ENCODE data around the gene TASOR. TPM values are rescaled to one million over a fixed set of nuclear protein-coding genes. Genes with fewer than 3 reads are reported as not detected.
"Not testable (repeated sequence)": the region's sequence is repeated elsewhere in the genome, so short reads cannot be mapped to it uniquely, and the experiment has no call there.

TASOR gene, protein sequence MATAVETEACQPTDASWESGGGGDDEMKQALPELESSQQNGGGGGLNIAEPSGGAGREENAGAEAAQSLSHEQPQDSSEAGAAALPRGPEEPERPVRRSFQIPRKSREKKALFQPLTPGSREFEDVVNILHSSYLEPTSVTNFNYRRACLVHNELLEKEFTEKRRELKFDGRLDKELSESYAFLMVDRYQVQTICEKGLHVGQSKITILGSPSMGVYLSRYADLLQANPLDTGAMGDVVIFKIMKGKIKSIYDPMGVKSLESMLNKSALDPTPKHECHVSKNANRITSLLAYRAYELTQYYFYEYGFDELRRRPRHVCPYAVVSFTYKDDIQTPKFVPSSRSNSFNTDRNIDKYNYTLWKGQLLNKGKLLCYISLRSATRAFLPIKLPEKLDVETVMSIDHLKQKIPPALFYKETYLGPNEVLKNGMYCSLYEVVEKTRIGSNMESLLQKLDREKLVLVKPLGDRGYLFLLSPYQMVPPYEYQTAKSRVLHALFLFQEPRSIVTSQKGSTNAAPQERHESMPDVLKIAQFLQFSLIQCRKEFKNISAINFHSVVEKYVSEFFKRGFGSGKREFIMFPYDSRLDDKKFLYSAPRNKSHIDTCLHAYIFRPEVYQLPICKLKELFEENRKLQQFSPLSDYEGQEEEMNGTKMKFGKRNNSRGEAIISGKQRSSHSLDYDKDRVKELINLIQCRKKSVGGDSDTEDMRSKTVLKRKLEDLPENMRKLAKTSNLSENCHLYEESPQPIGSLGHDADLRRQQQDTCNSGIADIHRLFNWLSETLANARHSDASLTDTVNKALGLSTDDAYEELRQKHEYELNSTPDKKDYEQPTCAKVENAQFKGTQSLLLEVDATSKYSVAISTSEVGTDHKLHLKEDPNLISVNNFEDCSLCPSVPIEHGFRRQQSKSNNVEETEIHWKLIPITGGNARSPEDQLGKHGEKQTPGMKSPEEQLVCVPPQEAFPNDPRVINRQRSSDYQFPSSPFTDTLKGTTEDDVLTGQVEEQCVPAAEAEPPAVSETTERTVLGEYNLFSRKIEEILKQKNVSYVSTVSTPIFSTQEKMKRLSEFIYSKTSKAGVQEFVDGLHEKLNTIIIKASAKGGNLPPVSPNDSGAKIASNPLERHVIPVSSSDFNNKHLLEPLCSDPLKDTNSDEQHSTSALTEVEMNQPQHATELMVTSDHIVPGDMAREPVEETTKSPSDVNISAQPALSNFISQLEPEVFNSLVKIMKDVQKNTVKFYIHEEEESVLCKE (N-terminal part only)
- 10 to 100 TPM; 55.7 to 71.9 TPM for total RNA-seq
- polyA plus RNA-seq: 10 to 100 TPM; 12.8 to 17.0 TPM
- long read RNA-seq, donor 1, partial matches to known transcripts: 7 of 11 reads
- long read RNA-seq, donor 1, other reads (novel, unspliced or antisense): 4 of 11 reads
- long read RNA-seq, donor 2, full-length matches to known transcripts: 1 of 10 reads
- long read RNA-seq, donor 2, partial matches to known transcripts: 4 of 10 reads
- long read RNA-seq, donor 2, other reads (novel, unspliced or antisense): 5 of 10 reads

DNA sequence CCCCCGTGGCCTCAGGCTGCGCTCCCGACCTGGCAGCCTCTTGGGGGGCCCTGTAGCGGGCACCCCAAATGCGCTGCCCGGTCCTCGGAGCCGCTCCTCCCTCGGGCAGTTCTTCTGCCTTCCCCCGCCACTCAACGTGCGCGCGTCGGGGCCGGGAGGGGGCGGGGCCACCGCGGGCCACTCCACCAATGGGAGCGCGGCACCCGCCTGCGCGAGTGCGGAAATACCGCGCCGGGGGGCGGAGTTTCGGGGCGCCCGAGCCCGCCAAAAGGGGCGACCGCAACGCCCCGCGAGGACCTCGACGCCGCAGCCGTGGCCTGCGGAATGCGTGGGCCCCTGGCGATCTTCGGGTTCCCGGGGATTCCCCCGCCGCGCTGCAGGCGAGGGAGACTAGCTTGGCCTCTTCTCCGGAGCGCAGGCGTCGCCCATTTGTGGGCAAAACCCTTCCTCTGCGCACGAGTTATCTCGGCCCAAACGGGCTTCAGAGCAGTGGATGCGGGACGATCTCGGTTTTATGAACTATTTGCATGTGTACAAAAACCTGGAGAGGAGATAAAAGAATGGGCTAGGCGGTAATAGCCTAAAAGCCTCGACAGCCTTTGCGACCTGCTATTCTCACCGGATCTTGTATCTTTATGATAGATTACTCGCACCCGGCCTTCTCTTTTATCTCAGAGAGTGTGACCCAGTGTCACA lies at the start of gene TASOR:
Gene TASOR (minus strand): TSS at position 144 of the 696 bp plus-strand sequence. CDS start 259 bp downstream, outside the sequence.
- Histone ChIP-seq H3K27me3 (ENCODE audit: control insufficient read depth in 1 of 2, insufficient read depth in 2 of 2, low read length in 1 of 2) (no peaks in the 10 kb centered on the region), H3K36me3 (ENCODE audit: control insufficient read depth in 1 of 2, insufficient read depth in 2 of 2, low read length in 1 of 2) (no peaks in the 10 kb centered on the region), H3K4me3 (ENCODE audit: low read length in 2 of 2) (peak within 1 kb of the TSS; percentile 67 to 78), H3K27ac (ENCODE audit: low read depth in 1 of 2, low read length in 2 of 2) (peak within 1 kb of the TSS; percentile 65 to 80), H3K9me3 (ENCODE audit: control insufficient read depth, low read length) (no peaks in the 10 kb centered on the region), H3K4me1 (ENCODE audit: control insufficient read depth in 1 of 2, insufficient read depth in 2 of 2, low read length in 2 of 2) (no peaks in the 10 kb centered on the region)
- DNase-seq (peak; percentile 90 to 94), ATAC-seq (ENCODE audit: low FRiP score) (peak; percentile 97)
- intact Hi-C loops (cut with DNase I): loop anchor here in 1 of 2 donors (5.0 to 10.0 kb wide), 2 partner anchors 126 to 392 kb away; partner anchors contain the start of gene CCDC66
- WGBS, 2 donors: 16 to 19% methylated on average over 66 to 68 of the region's 68 CpGs

- DNase-seq: no peak
- no peaks in the 10 kb centered on the region for H3K27me3 ChIP-seq (ENCODE audit: control insufficient read depth in 1 of 2, insufficient read depth in 2 of 2, low read length in 1 of 2)
- ATAC-seq (ENCODE audit: low FRiP score): no peak
Observed at GRCh38 chr3:56732109-56732508, 49.0 kb upstream of the TASOR start.

DNA sequence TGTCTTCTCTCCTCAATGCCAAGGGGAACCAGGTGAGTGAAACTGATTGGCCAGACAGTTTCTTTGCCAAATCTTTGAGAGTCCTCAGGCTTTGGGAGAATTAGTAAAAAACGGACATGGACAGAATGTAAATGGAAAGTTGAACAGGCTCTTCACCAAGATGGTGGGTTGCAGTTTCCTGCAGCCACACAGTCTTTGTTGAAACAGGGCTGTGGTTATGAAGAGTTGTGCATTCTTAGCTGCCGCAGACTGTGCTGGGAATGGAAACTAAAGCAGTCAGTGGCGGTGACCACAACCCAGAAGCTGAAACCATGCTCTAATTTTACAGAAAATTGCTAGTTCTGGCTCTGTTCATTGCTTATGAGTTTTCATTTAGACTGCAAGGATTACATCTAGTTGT lies 42.1 kb upstream of the TASOR start:
- Histone ChIP-seq H3K36me3 (ENCODE audit: control insufficient read depth in 1 of 2, insufficient read depth in 2 of 2, low read length in 1 of 2) (no peaks in the 10 kb centered on the region), H3K4me1 (ENCODE audit: control insufficient read depth in 1 of 2, insufficient read depth in 2 of 2, low read length in 2 of 2) (no peaks in the 10 kb centered on the region), H3K4me3 (ENCODE audit: low read length in 2 of 2) (no peak overlapping the region), H3K27me3 (ENCODE audit: control insufficient read depth in 1 of 2, insufficient read depth in 2 of 2, low read length in 1 of 2) (no peaks in the 10 kb centered on the region), H3K9me3 (ENCODE audit: control insufficient read depth, low read length) (no peaks in the 10 kb centered on the region), H3K27ac (ENCODE audit: low read depth in 1 of 2, low read length in 2 of 2) (no peak overlapping the region)
- WGBS, 2 donors: 87 to 93% methylated on average over 3 of the region's 3 CpGs
- no peak for DNase-seq
- no peak for ATAC-seq (ENCODE audit: low FRiP score)
- intact Hi-C loops (cut with DNase I): no loop called here

More at GRCh38 chr3:56732109-56732508, 49.0 kb upstream of the TASOR start:
- WGBS, 2 donors: 95 to 96% methylated on average over 8 of the region's 8 CpGs
- Histone ChIP-seq H3K36me3 (ENCODE audit: control insufficient read depth in 1 of 2, insufficient read depth in 2 of 2, low read length in 1 of 2) (no peaks in the 10 kb centered on the region), H3K27ac (ENCODE audit: low read depth in 1 of 2, low read length in 2 of 2) (no peak overlapping the region), H3K4me1 (ENCODE audit: control insufficient read depth in 1 of 2, insufficient read depth in 2 of 2, low read length in 2 of 2) (no peaks in the 10 kb centered on the region), H3K4me3 (ENCODE audit: low read length in 2 of 2) (no peak overlapping the region), H3K9me3 (ENCODE audit: control insufficient read depth, low read length) (no peaks in the 10 kb centered on the region)
- intact Hi-C loops (cut with DNase I): no loop called here

- H3K36me3 ChIP-seq (ENCODE audit: control insufficient read depth in 1 of 2, insufficient read depth in 2 of 2, low read length in 1 of 2): no peaks in the 10 kb centered on the region
- intact Hi-C loops (cut with DNase I): no loop called here
- H3K4me3 ChIP-seq (ENCODE audit: low read length in 2 of 2): no peak overlapping the region
- no peaks in the 10 kb centered on the region for H3K9me3 ChIP-seq (ENCODE audit: control insufficient read depth, low read length)
- no peaks in the 10 kb centered on the region for H3K4me1 ChIP-seq (ENCODE audit: control insufficient read depth in 1 of 2, insufficient read depth in 2 of 2, low read length in 2 of 2)
- DNase-seq: no peak
- no peaks in the 10 kb centered on the region for H3K27me3 ChIP-seq (ENCODE audit: control insufficient read depth in 1 of 2, insufficient read depth in 2 of 2, low read length in 1 of 2)
- WGBS, 2 donors: 94 to 98% methylated on average over 3 of the region's 3 CpGs
- ATAC-seq (ENCODE audit: low FRiP score): no peak
- H3K27ac ChIP-seq (ENCODE audit: low read depth in 1 of 2, low read length in 2 of 2): no peak overlapping the region
Observed at GRCh38 chr3:56724676-56725075, 41.6 kb upstream of the TASOR start.

DNA sequence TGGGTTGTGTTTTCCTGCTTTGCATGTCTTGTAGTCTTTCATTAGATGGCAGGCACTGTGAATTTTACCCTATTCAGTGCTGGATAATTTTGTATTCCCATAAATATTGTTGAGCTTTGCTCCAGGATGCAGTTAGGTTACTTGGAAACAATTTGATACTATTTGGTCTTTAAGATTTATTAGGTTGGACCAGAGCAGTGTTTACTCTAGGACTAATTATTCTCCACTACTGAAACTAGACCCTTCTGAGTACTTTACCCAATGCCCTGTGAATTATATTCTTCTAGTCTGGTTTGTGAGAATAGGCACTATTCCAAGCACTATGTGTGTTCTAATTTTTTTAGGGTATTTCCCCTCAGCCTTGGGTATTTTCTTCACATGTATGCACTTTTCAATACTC lies 37.8 kb upstream of the TASOR start:
- DNase-seq (no peak), ATAC-seq (ENCODE audit: low FRiP score) (no peak)
- H3K27me3 ChIP-seq (ENCODE audit: control insufficient read depth in 1 of 2, insufficient read depth in 2 of 2, low read length in 1 of 2): no peaks in the 10 kb centered on the region
- H3K9me3 ChIP-seq (ENCODE audit: control insufficient read depth, low read length): no peaks in the 10 kb centered on the region
- H3K4me1 ChIP-seq (ENCODE audit: control insufficient read depth in 1 of 2, insufficient read depth in 2 of 2, low read length in 2 of 2): no peaks in the 10 kb centered on the region
- no peaks in the 10 kb centered on the region for H3K36me3 ChIP-seq (ENCODE audit: control insufficient read depth in 1 of 2, insufficient read depth in 2 of 2, low read length in 1 of 2)
- intact Hi-C loops (cut with DNase I): no loop called here
- H3K4me3 ChIP-seq (ENCODE audit: low read length in 2 of 2): no peak overlapping the region
- no peak overlapping the region for H3K27ac ChIP-seq (ENCODE audit: low read depth in 1 of 2, low read length in 2 of 2)

DNA sequence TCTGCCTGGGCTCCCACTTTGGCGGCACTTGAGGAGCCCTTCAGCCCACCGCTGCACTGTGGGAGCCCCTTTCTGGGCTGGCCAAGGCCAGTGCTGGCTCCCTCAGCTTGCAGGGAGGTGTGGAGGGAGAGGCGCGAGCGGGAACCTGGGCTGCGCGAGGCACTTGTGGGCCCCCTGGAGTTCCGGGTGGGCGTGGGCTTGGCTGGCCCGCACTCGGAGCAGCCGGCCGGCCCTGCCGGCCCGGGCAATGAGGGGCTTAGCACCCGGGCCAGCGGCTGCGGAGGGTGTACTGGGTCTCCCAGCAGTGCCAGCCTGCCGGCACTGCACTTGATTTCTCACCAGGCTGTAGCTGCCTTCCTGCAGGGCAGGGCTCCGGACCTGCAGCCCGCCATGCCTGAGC lies 35.7 kb upstream of the TASOR start:
- H3K4me3 ChIP-seq (ENCODE audit: low read length in 2 of 2); H3K9me3 ChIP-seq (ENCODE audit: control insufficient read depth, low read length); DNase-seq; H3K27me3 ChIP-seq (ENCODE audit: control insufficient read depth in 1 of 2, insufficient read depth in 2 of 2, low read length in 1 of 2); H3K27ac ChIP-seq (ENCODE audit: low read depth in 1 of 2, low read length in 2 of 2); intact Hi-C loops (cut with DNase I); H3K4me1 ChIP-seq (ENCODE audit: control insufficient read depth in 1 of 2, insufficient read depth in 2 of 2, low read length in 2 of 2); H3K36me3 ChIP-seq (ENCODE audit: control insufficient read depth in 1 of 2, insufficient read depth in 2 of 2, low read length in 1 of 2); ATAC-seq (ENCODE audit: low FRiP score): not testable (repeated sequence)
- WGBS, 2 donors: 95 to 99% methylated on average over 20 to 21 of the region's 21 CpGs

- DNase-seq (no peak), ATAC-seq (ENCODE audit: low FRiP score) (no peak)
- Histone ChIP-seq H3K27ac (ENCODE audit: low read depth in 1 of 2, low read length in 2 of 2) (no peak overlapping the region), H3K27me3 (ENCODE audit: control insufficient read depth in 1 of 2, insufficient read depth in 2 of 2, low read length in 1 of 2) (no peaks in the 10 kb centered on the region), H3K9me3 (ENCODE audit: control insufficient read depth, low read length) (no peaks in the 10 kb centered on the region), H3K36me3 (ENCODE audit: control insufficient read depth in 1 of 2, insufficient read depth in 2 of 2, low read length in 1 of 2) (no peaks in the 10 kb centered on the region), H3K4me3 (ENCODE audit: low read length in 2 of 2) (no peak overlapping the region), H3K4me1 (ENCODE audit: control insufficient read depth in 1 of 2, insufficient read depth in 2 of 2, low read length in 2 of 2) (no peaks in the 10 kb centered on the region)
- whole genome bisulfite sequencing, 2 donors: 78 to 87% methylated on average over 2 of the region's 2 CpGs
- intact Hi-C loops (cut with DNase I): no loop called here
Observed at GRCh38 chr3:56711344-56711743, 28.3 kb upstream of the TASOR start.
